Measurements from ENCODE around the gene LEP. TPM values are rescaled to one million over a fixed set of nuclear protein-coding genes. Genes with fewer than 3 reads are reported as not detected.

LEP gene
- total RNA-seq, 1 donor from 2014 or later: 7.4 TPM

DNA sequence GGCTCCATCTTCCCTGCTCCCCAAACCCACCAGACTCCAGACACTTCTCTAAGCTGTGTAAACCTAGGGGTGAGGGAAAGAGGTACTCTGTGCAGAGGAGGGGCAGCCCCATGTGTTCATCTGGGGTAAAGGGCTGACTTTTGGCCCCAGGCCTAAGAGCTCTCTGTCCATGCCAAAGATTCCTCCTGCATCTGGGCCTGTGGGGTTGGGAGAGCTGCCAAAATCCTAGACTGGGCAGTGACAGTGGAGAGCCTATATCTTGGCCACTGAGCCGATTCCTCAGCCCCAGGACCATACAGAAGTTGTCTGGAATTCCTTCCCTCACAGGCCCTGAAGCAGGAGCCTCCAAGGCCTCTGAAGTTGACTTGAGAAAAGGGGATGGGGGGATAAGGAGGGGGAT is 25.3 kb upstream of the LEP start:
- no peak for DNase-seq (ENCODE audit: extremely low spot score in 2 of 2)
- Histone ChIP-seq H3K4me1 (no peaks in the 10 kb centered on the region), H3K27ac (no peak overlapping the region), H3K36me3 (no peaks in the 10 kb centered on the region), H3K27me3 (no peaks in the 10 kb centered on the region), H3K9me3 (no peaks in the 10 kb centered on the region), H3K4me3 (no peak overlapping the region)
- no peak for TF ChIP-seq POLR2A (IDR thresholded peaks at IDR 0.05)
- intact Hi-C loops (cut with DNase I): no loop called here

- DNase-seq (ENCODE audit: extremely low spot score in 2 of 2): no peak
- no peaks in the 10 kb centered on the region for H3K9me3 ChIP-seq
- TF ChIP-seq CTCF (IDR thresholded peaks at IDR 0.05): no peak
- no peak for TF ChIP-seq POLR2AphosphoS5 (IDR thresholded peaks at IDR 0.05; ENCODE audit: insufficient read depth in 1 of 2, low read depth in 1 of 2)
- TF ChIP-seq POLR2A (IDR thresholded peaks at IDR 0.05): no peak
- H3K4me1 ChIP-seq: no peaks in the 10 kb centered on the region
- no peaks in the 10 kb centered on the region for H3K27me3 ChIP-seq
- H3K4me3 ChIP-seq: no peak overlapping the region
- intact Hi-C loops (cut with DNase I): no loop called here
- no peak overlapping the region for H3K27ac ChIP-seq
- H3K36me3 ChIP-seq: no peaks in the 10 kb centered on the region
Measured at GRCh38 chr7:128217030-128217805, 23.9 kb upstream of the LEP start.

GRCh38 chr7:128217967-128218652 is 23.0 kb upstream of the LEP start:
- H3K4me3 ChIP-seq: no peak overlapping the region
- no peak overlapping the region for H3K27ac ChIP-seq
- no peak for DNase-seq (ENCODE audit: extremely low spot score in 2 of 2)
- H3K27me3 ChIP-seq: no peaks in the 10 kb centered on the region
- H3K36me3 ChIP-seq: no peaks in the 10 kb centered on the region
- no peaks in the 10 kb centered on the region for H3K4me1 ChIP-seq
- TF ChIP-seq CTCF (IDR thresholded peaks at IDR 0.05) (no peak), POLR2AphosphoS5 (IDR thresholded peaks at IDR 0.05; ENCODE audit: insufficient read depth in 1 of 2, low read depth in 1 of 2) (no peak), POLR2A (IDR thresholded peaks at IDR 0.05) (no peak)
- intact Hi-C loops (cut with DNase I): no loop called here
- H3K9me3 ChIP-seq: no peaks in the 10 kb centered on the region

GRCh38 chr7:128219636-128220035 is 21.4 kb upstream of the LEP start:
- H3K27me3 ChIP-seq: no peaks in the 10 kb centered on the region
- H3K9me3 ChIP-seq: no peaks in the 10 kb centered on the region
- H3K36me3 ChIP-seq: no peaks in the 10 kb centered on the region
- H3K4me3 ChIP-seq: no peak overlapping the region
- no peak for DNase-seq (ENCODE audit: extremely low spot score in 2 of 2)
- intact Hi-C loops (cut with DNase I): no loop called here
- TF ChIP-seq POLR2A (IDR thresholded peaks at IDR 0.05) (no peak), CTCF (IDR thresholded peaks at IDR 0.05) (no peak), POLR2AphosphoS5 (IDR thresholded peaks at IDR 0.05; ENCODE audit: insufficient read depth in 1 of 2, low read depth in 1 of 2) (no peak)
- H3K4me1 ChIP-seq: no peaks in the 10 kb centered on the region
- no peak overlapping the region for H3K27ac ChIP-seq

- Histone ChIP-seq H3K9me3 (no peaks in the 10 kb centered on the region), H3K4me1 (no peaks in the 10 kb centered on the region), H3K36me3 (no peaks in the 10 kb centered on the region), H3K27ac (no peak overlapping the region), H3K27me3 (no peaks in the 10 kb centered on the region), H3K4me3 (no peak overlapping the region)
- DNase-seq (ENCODE audit: extremely low spot score in 2 of 2): no peak
- intact Hi-C loops (cut with DNase I): no loop called here
- TF ChIP-seq POLR2AphosphoS5 (IDR thresholded peaks at IDR 0.05; ENCODE audit: insufficient read depth in 1 of 2, low read depth in 1 of 2) (no peak), CTCF (IDR thresholded peaks at IDR 0.05) (no peak), POLR2A (IDR thresholded peaks at IDR 0.05) (no peak)
Measured at GRCh38 chr7:128221929-128222403, 19.1 kb upstream of the LEP start.
